T-helper 22 cell (primary cell): ENCODE measurements around the gene MMP2.

Experiments used
- DNase-seq: peaks from one replicate; pipeline ENCODE4 v3.0.0-alpha.2; 2020; ENCODE audit warnings: low read depth

MMP2 gene

DNA sequence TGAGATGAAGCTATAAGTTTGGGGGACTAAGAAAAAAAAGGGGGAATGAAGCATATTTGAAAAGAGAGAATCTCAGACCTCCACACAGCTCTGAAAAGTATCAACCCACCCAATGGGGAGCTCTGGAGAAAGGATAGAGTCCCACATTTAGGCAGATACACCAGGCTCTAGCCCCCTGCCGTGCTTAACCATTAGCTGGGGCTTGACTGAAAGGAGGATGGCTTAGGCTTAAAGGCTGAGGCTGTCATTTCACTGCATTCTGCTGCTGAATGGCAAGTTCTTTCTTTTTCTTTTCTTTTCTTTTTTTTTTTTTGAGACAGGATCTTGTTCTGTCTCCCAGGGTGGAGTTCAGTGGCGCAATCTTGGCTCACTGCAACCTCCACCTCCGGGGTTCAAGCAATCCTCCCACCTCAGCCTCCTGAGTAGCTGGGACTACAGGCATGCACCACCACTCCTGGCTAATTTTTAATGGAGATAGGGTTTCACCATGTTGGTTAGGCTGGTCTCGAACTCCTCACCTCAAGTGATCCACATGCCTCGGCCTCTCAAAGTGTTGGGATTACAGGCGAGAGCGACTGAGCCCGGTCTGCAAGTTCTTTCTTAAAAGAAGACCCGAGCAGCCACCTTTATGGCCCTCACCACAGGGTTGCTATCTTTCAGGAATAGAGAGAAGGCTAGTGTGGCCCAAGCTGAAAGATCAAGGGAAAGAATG lies 9.0 kb upstream of the MMP2 start:
- no peak for DNase-seq

DNA sequence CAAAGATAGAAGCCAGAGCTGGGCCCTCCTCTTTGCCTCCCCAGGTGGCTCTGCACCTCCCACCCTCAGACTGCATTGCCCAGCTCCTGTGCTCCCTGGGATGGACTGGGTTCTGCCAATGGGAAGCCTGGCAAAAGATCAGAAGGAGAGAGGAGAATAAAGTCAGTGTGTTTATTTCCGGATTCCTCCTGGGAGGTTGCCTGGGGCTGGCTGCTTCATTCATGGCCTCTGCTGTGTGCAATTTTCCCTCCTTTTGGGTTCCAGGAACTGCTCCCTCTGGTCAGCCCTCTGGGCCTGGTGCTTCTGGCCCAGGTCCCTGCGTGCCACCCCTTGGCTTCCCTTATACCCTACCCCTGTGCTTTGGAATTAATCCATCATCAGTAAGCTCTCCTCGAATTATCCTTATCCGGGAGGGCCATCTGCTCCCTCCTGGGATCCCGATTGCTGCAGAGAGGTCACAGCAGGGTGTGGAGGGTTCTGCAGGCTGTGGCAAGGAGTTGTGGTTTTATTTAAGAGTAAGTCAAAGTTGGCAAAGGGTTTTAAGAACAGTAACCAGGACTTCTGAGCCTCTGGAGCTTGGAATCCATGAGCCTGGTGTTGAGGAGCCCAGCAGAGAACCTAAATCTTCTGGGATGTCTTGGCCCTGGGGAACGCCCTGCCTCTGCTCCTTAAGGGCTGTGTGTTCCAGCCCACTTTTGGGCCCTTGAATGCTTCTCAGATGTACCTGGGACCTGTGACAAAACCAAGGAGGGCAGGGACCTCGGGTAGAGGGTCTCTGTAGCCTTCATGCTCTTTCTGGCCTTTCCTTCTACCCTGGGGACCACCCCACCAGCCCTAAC lies 8.2 kb upstream of the MMP2 start:
- DNase-seq: no peak

GRCh38 chr16:55471448-55472097 lies 7.4 kb upstream of the MMP2 start:
- no peak for DNase-seq

- no peak for DNase-seq
Measured at GRCh38 chr16:55473587-55473986, 5.4 kb upstream of the MMP2 start.

GRCh38 chr16:55474821-55475220 lies 4.2 kb upstream of the MMP2 start:
- DNase-seq: no peak

DNA sequence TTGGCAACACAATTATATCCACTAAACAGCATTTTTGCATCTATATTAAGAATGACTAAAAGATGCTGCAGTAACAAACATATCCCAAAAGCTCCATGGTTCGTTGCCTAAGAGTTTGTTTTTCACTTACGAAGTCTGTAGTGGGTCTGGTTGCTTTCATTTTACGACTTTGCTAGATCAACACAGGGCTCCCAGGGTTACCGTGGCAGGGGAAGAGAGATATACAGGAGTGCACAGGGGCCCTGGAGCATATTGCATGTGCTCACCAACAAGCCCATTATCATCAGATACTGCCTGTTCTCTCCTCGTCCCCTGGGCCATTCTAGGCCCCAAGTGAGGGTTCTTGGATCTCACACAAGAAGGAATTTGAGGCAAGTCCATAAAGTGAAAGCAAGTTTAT lies 3.1 kb upstream of the MMP2 start:
- no peak for DNase-seq

DNA sequence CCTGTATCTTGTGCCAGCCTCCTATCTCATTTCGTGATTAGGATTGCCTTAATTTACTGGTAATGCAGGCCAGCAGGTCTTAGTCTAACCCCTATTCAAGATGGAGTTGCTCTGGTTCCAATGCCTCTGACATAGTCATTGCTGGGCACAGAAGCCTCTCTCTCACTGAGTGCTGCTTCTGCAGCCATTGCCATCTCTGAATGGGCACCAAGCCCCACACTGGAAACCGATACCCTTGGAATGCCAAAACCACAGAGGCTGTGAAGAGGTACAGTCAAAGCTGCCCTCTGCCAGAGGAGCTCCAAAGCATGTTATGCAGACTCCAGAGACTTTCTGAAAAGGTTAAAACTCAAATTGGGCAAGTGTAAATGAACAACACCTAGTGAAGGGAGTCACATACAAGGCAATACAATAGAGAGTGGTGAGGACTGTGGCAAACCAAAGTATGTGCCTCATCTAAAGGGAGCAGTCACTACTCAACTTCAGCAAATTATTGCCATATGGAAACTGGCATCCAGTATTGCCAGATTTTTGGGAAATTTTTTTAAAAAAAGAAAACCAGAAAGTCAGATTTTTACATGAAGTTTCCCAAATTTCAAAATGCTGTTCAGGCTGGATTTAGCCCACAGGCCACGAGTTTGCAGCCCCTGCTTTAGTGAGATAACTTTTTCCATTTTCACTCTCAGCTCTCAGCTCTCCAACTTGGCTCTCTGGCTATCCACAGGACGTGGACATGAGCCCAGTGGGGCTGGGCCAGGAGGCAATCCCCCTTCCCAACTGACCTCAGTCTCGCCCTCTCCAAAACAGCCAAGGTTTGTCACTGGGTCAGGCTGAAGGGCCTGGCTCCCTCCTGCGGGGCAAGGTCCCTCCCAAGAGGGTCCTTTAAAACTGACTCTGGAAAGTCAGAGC lies 2.1 kb upstream of the MMP2 start:
- no peak for DNase-seq

DNA sequence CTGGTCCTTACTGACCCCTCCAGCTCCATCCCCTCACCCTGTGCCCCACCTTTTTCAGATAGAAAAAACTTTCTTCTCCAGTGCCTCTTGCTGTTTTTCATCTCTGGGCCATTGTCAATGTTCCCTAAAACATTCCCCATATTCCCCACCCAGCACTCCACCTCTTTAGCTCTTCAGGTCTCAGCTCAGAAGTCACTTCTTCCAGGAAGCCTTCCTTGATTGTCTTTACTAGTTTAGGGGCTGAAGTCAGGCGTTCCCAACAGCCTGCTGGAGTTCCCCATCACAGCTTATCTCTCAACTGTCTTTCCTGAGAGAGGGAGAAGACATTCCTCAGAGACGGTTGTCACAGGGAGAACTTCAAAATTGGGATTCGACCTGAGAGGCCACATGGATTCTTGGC lies 1.3 kb upstream of the MMP2 start:
- DNase-seq: no peak

DNA sequence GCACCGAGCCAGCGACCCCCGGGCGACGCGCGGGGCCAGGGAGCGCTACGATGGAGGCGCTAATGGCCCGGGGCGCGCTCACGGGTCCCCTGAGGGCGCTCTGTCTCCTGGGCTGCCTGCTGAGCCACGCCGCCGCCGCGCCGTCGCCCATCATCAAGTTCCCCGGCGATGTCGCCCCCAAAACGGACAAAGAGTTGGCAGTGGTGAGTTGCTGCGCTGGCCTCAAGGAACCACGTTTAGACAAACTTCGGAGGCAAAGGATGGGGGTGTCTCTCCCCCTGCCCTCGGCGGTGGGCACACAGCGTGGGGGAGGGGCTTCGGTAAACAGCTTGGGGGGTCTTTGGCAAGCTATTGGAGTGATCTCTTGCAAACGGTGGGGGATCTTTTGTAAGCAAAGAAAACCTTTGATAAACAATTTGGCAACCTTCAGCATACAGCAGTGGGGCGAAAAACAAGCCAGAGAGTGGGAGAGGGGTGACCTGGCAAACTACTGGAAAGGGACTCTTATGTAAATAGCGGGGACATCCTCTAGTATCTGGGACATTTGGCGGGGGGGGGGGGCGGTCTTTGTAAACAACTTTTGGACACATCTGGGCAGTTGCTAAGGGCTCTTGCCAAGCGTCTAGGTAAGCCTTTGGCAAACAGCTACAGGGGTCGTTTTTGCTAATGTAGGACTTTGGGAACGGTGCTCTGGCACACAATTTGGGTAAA lies 587 bp downstream of the MMP2 start:
- DNase-seq: no peak

DNA sequence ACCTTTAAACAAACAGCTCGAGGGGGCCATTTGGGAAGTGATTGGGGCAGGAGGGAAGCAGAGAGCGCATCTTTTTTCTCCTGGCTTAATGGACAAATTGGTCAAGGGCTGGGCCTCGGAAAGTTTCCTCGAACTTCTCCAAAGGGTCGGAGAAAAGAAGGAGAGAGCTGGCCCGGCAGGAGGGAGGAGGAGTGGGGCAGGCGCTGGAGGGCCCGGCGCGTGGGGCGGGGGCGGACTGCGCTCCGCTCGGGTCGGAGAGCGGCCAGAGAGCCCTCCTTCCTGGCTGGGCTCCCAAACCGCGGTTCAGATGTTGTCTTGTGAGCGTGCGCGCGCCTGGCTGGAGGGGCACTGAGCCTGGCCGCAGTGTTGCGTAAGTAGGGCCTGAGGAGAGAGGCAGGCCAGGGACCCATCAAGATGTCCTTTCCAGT lies 1.2 kb downstream of the MMP2 start:
- DNase-seq: no peak

- no peak for DNase-seq
Measured at GRCh38 chr16:55481023-55481422, 2.0 kb downstream of the MMP2 start.

GRCh38 chr16:55482056-55482455 lies 3.1 kb downstream of the MMP2 start:
- DNase-seq: no peak

DNA sequence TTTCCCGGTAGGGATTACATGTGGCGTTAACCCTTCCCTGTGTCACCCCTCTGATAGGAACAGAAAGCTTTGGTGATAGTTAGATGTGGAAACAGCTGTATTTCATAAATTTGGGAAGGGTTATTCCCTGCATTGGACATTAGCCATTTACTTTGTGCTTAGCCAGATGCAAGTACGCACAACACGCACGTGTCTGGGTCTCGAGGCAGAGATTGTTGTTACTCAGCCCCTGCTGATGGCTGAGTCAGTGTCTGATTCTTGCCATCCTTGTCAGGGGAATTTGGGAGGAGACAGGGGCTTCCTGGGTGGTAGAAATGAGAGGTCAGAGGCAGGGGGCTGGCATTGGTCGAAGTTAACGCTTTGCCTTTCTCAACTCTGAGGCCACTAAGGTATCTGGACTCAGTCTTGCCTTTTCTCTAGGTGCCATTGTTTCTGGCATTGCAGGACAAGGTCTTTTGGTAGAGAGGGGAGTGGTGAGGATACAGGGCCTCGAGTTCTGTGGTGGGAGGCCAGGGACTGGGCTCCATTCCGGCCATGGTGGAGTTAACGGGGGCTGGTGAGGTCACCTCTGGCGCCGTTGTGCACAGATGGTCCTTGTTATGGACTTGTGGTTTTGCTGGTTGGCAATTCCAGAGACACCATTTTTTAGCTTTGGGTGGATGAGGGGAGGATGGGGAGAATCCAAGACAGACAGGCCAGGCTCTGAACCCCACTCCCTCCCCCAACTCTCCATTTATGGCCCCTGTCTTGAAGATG lies 8.2 kb downstream of the MMP2 start:
- no peak for DNase-seq

DNA sequence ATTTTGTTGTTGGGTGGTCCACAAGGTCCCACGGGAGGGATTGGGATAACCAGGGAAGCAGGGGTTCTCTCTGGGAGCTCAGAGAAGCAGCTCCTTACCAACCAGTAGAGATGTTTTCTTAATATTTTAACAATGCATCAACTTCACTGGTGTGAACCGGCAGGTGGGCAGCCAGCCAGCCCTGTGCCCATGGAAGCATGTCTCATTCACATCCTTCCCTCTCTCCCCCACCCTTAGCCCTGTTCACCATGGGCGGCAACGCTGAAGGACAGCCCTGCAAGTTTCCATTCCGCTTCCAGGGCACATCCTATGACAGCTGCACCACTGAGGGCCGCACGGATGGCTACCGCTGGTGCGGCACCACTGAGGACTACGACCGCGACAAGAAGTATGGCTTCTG lies 9.3 kb downstream of the MMP2 start:
- DNase-seq: no peak

GRCh38 chr16:55489119-55489955 lies 10.3 kb downstream of the MMP2 start:
- no peak for DNase-seq

- no peak for DNase-seq
Measured at GRCh38 chr16:55489956-55490265, 10.9 kb downstream of the MMP2 start.

DNA sequence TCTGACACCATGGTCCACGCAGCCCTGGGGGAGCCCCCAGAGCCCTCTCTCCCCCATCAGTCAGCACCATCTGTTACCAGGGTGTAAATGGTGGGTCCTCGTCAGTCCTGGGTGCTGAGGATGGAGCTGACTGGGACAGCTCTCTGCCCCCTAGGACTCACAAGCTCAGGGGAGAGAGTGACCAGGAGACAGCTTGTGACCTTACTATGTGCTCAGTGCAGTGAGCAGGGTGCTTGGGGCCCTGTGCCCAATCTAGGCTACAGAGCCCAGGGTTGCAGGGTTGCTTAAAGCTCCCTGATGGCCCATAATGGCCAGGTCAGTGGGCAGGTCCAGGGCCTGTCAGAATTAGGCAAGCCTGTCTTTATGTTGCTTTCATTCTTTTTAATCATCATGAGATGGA lies 11.3 kb downstream of the MMP2 start:
- no peak for DNase-seq

DNA sequence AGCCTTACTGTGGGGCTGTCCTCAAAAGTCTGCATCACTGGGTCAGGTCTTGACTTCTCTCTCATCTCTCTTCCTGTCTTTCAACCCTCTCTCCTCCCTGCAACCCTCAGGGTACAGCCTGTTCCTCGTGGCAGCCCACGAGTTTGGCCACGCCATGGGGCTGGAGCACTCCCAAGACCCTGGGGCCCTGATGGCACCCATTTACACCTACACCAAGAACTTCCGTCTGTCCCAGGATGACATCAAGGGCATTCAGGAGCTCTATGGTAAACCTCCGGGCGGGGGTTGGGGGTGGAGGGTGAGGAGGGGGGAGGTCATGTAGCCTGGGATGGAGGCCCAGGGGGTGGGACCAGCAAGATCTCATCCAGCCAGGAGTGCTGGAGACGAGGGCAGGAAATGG lies 12.7 kb downstream of the MMP2 start:
- no peak for DNase-seq

- no peak for DNase-seq
Measured at GRCh38 chr16:55492756-55493380, 13.9 kb downstream of the MMP2 start.
